Choroid plexus epithelial cell (primary cell): ENCODE measurements around the gene DTX4.

ENCODE experiments used
- DNase-seq: peaks from one replicate; pipeline ENCODE4 v3.0.0-alpha.2; 2010; ENCODE audit warnings: low read depth
- H3K4me3 ChIP-seq: 2 replicates; pipeline ENCODE4 v1.5.1; 2011; ENCODE audit warnings: low read depth, mild to moderate bottlenecking, control low read depth, low read length, moderate library complexity
- TF ChIP-seq, protein P1 (sequence below): conservative IDR thresholded peaks from 2 replicates; pipeline ENCODE4 v1.5.1; 2011; ENCODE audit warnings: low read depth, mild to moderate bottlenecking, control low read depth, inconsistent platforms, low read length, moderate library complexity

The DTX4 gene

DNA sequence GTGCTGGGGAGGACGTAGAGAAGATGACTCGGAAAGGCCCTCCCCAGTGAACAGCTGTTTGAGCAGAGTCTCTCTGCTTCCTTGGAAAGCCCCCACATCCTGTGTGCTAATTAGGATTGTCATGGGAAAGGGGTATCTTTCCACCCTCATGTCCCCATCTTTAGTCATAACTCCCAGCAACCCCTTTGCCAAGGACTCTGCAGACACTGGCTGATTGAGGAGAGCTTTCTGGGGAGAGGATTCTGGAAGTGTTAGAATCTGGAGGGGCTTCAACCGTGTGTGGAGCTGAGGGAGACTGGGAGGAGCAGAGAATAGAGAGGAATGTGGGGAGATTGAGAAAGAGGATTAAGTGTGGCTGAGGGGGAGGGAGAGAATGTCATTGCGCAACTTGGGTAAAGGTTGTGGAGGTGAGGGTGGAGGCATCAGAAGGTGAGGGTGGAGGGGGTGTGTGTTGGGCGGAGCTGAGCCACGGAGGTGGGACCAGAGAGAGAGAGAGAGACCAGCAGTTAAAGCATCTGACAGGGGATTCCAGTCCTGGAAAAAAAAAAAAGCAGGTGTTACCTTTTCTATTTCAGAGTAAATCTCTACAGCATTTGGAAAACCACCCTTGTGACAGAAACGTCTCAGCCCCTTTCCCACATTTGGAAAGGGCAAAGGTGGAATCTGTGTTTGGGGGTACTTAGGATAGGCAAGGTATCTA is 2.2 kb downstream of the DTX4 start:
- no peak for DNase-seq
- TF ChIP-seq, protein P1, sequence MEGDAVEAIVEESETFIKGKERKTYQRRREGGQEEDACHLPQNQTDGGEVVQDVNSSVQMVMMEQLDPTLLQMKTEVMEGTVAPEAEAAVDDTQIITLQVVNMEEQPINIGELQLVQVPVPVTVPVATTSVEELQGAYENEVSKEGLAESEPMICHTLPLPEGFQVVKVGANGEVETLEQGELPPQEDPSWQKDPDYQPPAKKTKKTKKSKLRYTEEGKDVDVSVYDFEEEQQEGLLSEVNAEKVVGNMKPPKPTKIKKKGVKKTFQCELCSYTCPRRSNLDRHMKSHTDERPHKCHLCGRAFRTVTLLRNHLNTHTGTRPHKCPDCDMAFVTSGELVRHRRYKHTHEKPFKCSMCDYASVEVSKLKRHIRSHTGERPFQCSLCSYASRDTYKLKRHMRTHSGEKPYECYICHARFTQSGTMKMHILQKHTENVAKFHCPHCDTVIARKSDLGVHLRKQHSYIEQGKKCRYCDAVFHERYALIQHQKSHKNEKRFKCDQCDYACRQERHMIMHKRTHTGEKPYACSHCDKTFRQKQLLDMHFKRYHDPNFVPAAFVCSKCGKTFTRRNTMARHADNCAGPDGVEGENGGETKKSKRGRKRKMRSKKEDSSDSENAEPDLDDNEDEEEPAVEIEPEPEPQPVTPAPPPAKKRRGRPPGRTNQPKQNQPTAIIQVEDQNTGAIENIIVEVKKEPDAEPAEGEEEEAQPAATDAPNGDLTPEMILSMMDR, result no peak
- no peak overlapping the region for H3K4me3 ChIP-seq

DNA sequence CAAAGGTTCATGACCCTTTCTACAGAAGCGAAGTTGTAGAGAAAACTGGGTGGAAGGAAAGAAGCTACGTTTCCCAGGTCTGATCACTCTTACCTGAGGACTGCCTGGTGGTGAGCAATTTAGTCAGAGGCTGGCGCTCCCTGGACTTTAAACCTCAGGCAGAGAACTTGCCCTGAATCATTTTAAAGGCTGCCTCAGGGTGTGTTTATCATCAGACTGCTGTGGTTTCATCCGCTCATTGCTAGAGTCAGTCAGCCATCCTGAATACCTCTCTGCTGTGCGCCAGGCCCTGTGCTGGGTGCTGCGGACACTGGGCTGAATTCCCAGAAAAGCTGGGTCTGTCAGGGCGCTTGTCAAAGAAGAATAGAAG is 2.7 kb downstream of the DTX4 start:
- TF ChIP-seq, protein P1, result no peak
- DNase-seq, result no peak
- H3K4me3 ChIP-seq, result no peak overlapping the region

DNA sequence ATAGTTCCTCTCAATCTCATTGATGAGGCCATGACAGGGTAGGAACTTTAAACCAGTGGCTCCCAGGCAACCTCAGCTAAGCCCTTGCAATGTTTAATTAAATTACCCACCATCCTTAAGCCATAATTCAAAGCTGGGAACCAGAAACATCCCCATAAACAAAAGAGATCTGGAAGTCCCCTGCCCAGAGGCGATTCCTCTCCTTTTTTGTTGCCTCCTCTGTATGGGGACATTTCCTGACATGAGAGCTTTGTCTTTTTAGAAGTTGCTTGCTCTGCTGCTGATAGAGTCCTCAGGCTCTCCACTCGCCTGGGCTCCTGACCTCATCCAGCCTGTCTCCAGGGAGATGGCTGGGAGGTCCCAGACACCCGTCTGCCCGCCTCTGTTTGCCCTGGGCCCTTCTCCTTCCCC is 3.2 kb downstream of the DTX4 start:
- H3K4me3 ChIP-seq, result no peak overlapping the region
- TF ChIP-seq, protein P1, result no peak
- DNase-seq, result no peak

DNA sequence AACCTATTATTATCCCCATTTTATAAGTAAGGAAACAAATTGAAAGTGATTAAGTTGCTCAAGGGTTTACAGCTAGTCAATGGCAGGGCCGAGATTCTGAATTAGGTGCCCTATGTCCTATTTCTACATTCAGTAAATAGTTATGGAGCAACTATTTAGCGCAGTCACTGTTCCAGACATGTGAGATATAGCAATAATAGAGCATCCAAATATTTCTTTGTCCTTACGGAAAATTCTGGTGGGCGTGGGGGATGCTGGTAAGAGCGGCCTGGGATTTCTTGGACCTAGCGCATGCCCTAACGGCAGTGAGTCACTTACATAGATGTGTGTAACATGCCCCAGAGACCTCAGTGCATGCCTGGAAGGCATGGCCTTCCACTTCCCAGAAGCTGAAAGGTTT is 4.4 kb downstream of the DTX4 start:
- TF ChIP-seq, protein P1, result no peak
- no peak overlapping the region for H3K4me3 ChIP-seq
- DNase-seq, result no peak

DNA sequence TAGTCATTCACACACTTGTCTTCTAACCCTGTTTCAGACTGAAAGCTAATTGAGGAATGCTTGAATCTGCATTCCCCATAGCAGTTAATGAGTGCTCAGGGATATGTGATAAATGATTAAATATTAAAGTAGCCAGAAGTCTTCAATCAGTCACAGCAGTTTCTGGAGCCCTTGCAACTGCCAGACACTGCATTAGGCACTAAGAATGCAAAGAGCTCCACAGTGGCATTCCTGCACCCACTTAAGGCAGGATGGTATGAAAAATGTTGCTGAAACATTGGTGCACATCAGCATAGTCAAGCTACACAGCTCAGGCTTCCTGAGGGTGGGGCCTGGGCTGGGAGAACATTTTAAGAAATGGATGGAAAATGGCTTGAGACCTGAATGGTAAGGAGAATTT is 6.5 kb downstream of the DTX4 start:
- TF ChIP-seq, protein P1, result no peak
- no peak overlapping the region for H3K4me3 ChIP-seq
- no peak for DNase-seq

DNA sequence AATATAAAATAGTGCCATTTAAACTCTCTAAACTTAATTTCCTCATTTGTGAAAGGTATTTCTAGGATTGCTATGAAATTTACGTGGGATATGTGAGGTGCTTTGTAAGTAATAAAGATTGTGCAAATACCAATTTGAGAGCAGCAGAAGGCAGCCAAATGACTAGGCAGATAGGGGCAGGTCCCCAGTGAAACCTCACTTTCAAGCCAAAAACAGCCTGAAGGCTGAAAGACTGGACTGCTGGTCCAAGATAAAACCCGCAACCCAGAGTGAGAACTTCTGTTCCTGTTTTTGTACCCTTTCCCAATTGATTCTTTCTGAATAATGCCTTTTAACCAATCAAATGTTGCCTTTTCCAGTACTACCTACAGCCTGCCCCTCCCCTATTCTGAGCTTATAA is 7.2 kb downstream of the DTX4 start:
- H3K4me3 ChIP-seq, result no peak overlapping the region
- DNase-seq, result no peak
- TF ChIP-seq, protein P1, result no peak

DNA sequence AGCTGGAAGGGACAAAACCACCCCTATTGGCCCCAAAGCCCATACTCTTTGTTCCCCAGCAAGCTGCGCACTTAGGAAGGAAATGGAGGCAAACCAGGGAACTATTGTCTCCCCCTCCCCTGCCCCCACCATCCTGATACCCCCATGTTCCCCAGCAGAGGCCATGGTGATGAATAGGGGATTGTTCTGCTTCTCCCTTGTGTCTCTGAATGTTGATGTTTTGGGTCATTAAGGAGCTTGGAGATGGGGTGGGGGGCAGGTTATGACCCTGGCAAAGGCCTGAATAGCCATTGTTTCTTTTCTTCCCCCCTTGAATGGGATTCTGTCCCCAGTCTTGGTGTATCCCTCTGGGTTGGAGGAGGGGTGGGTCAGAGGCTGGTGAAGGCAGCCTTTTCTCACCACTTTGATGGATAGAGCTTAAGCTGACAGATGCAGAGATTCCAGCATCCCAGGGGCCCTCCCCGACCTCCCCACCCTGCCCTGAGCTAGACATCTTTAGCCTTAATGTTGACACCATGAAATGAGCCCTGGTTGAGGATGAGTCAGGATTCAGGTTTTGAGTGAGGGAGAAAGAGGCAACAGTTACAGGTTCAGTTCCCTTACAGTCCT is 8.3 kb downstream of the DTX4 start:
- DNase-seq, result no peak
- TF ChIP-seq, protein P1, result no peak
- H3K4me3 ChIP-seq, result no peak overlapping the region
